Hepatocyte (in vitro differentiated cells): ENCODE data around the gene FPGS. TPM values are rescaled to one million over a fixed set of nuclear protein-coding genes. Genes with fewer than 3 reads are reported as not detected.

Experiments
- DNase-seq: peaks from one replicate; pipeline ENCODE4 v3.0.0-alpha.2; 2016; ENCODE audit warnings: low spot score
- H2AFZ ChIP-seq: fragments of 200-600 bp; sonication (generic); 2 replicates; pipeline ENCODE4 v1.6.0; 2016; ENCODE audit warnings: antibody characterized with exemption, mild to moderate bottlenecking
- H3K27ac ChIP-seq: fragments of 200-600 bp; sonication (generic); 2 replicates; pipeline ENCODE4 v1.5.1; 2016; ENCODE audit warnings: mild to moderate bottlenecking
- H3K27me3 ChIP-seq: fragments of 200-600 bp; sonication (generic); 2 replicates; pipeline ENCODE4 v1.6.1; 2016
- H3K36me3 ChIP-seq: fragments of 200-600 bp; sonication (generic); replicated peaks from 2 replicates; pipeline ENCODE4 v1.5.1; 2016; ENCODE audit warnings: low read depth; ENCODE audit not compliant: insufficient read depth
- H3K4me1 ChIP-seq: fragments of 200-600 bp; sonication (generic); 2 replicates; pipeline ENCODE4 v1.5.1; 2016; ENCODE audit warnings: mild to moderate bottlenecking, moderate library complexity; ENCODE audit not compliant: insufficient read depth
- H3K4me2 ChIP-seq: fragments of 200-600 bp; sonication (generic); 2 replicates; pipeline ENCODE4 v1.6.0; 2016
- H3K4me3 ChIP-seq: fragments of 200-600 bp; sonication (generic); 2 replicates; pipeline ENCODE4 v1.5.1; 2016; ENCODE audit warnings: mild to moderate bottlenecking
- H3K79me2 ChIP-seq: fragments of 200-600 bp; sonication (generic); 2 replicates; pipeline ENCODE4 v1.6.0; 2017; ENCODE audit warnings: mild to moderate bottlenecking
- H3K9me2 ChIP-seq: fragments of 200-600 bp; sonication (generic); replicated peaks from 2 replicates; pipeline ENCODE4 v1.6.0; 2017; ENCODE audit warnings: mild to moderate bottlenecking; ENCODE audit not compliant: insufficient read depth
- H3K9me3 ChIP-seq: fragments of 200-600 bp; sonication (generic); 2 replicates; pipeline ENCODE4 v1.5.1; 2016; ENCODE audit warnings: low read depth, mild to moderate bottlenecking
- H4K20me1 ChIP-seq: fragments of 200-600 bp; sonication (generic); 2 replicates; pipeline ENCODE4 v1.6.0; 2016; ENCODE audit warnings: mild to moderate bottlenecking; ENCODE audit not compliant: insufficient read depth, poor library complexity, severe bottlenecking
- EZH2 ChIP-seq: fragments of 200-600 bp; sonication (generic); IDR thresholded peaks from 2 replicates; pipeline ENCODE4 v1.6.1; 2016; ENCODE audit warnings: antibody characterized with exemption, mild to moderate bottlenecking, borderline replicate concordance
- EZH2phosphoT487 ChIP-seq: fragments of 200-600 bp; sonication (generic); IDR thresholded peaks from one replicate; pipeline ENCODE4 v1.6.1; 2018; ENCODE audit warnings: antibody characterized with exemption, mild to moderate bottlenecking, low read depth, moderate library complexity; ENCODE audit not compliant: unreplicated experiment, severe bottlenecking
- WGBS: methylation state at CpG from one replicate; pipeline ENCODE4 v1.1.6; 2016; ENCODE audit warnings: low lambda C conversion rate; ENCODE audit errors: missing lambda C conversion rate; 5-methylcytosine and 5-hydroxymethylcytosine counted together
- polyA plus RNA-seq: library from polyadenylated mRNA; unstranded; fragments of >200 nt; fragmentation: Nextera tagmentation; extraction: Ambion mirVana; gene quantifications from 2 replicates; pipeline ENCODE4 v1.2.1, GENCODE V29; 2016
- total RNA-seq: library from RNA; depleted of rRNA; stranded (reverse); fragments of >200 nt; gene quantifications from 2 replicates; pipeline ENCODE4 v1.2.3, GENCODE V29; 2014
- TF ChIP-seq, protein P1 (sequence below): fragments of 200-600 bp; sonication (generic); IDR thresholded peaks from 2 replicates; pipeline ENCODE4 v1.5.1; 2016; ENCODE audit warnings: antibody characterized with exemption, mild to moderate bottlenecking; ENCODE audit not compliant: poor library complexity

FPGS gene
- total and polyA plus RNA-seq, 2 experiments from 2014 or later: 27.4 to 48.5 TPM

GRCh38 chr9:127858041-127858512 is 55.4 kb downstream of the FPGS start:
- Histone ChIP-seq H4K20me1 (no peaks in the 10 kb centered on the region), H3K4me1 (peaks cover 18% of the 10 kb centered on the region), H3K4me2 (no peak overlapping the region), H3K9me2 (no peaks in the 10 kb centered on the region), H3K79me2 (no peaks in the 10 kb centered on the region), H3K4me3 (no peak overlapping the region), H3K27ac (peak overlapping the region; percentile 25), H2AFZ (no peak overlapping the region), H3K9me3 (no peaks in the 10 kb centered on the region), H3K36me3 (no peaks in the 10 kb centered on the region), H3K27me3 (no peaks in the 10 kb centered on the region)
- WGBS: 54% methylated on average over 12 of the region's 12 CpGs
- DNase-seq: no peak
- no peak for TF ChIP-seq EZH2
- no peak for TF ChIP-seq EZH2phosphoT487
- TF ChIP-seq, protein P1, sequence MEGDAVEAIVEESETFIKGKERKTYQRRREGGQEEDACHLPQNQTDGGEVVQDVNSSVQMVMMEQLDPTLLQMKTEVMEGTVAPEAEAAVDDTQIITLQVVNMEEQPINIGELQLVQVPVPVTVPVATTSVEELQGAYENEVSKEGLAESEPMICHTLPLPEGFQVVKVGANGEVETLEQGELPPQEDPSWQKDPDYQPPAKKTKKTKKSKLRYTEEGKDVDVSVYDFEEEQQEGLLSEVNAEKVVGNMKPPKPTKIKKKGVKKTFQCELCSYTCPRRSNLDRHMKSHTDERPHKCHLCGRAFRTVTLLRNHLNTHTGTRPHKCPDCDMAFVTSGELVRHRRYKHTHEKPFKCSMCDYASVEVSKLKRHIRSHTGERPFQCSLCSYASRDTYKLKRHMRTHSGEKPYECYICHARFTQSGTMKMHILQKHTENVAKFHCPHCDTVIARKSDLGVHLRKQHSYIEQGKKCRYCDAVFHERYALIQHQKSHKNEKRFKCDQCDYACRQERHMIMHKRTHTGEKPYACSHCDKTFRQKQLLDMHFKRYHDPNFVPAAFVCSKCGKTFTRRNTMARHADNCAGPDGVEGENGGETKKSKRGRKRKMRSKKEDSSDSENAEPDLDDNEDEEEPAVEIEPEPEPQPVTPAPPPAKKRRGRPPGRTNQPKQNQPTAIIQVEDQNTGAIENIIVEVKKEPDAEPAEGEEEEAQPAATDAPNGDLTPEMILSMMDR: no peak

DNA sequence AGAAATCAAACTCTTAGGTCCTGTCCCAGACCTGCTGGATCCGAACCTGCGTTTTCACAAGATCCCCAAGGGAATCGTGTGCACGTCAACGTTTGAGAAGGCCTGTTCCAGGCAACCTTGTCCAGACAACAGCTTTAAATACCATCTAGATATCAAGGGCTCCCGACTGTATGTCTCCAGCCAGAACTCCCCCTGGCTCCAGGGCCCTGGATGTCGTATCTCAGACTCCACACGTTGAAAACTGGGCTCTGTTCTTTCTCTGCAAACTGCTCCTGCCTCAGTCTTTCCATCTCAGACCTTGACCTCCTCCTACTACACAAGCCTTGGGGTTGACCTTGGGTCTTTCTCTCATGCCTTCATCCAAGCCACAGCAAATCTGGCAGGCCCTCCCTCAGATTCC is 57.6 kb downstream of the FPGS start:
- Histone ChIP-seq H3K36me3 (no peaks in the 10 kb centered on the region), H3K4me1 (peaks cover 19% of the 10 kb centered on the region), H4K20me1 (no peaks in the 10 kb centered on the region), H3K4me3 (no peak overlapping the region), H2AFZ (no peak overlapping the region), H3K27ac (peak overlapping the region; percentile 16), H3K27me3 (no peaks in the 10 kb centered on the region), H3K4me2 (no peak overlapping the region), H3K79me2 (no peaks in the 10 kb centered on the region), H3K9me3 (no peaks in the 10 kb centered on the region), H3K9me2 (no peaks in the 10 kb centered on the region)
- TF ChIP-seq EZH2phosphoT487: no peak
- TF ChIP-seq, protein P1: no peak
- no peak for TF ChIP-seq EZH2
- DNase-seq: no peak
- WGBS: 53% methylated on average over 8 of the region's 8 CpGs

DNA sequence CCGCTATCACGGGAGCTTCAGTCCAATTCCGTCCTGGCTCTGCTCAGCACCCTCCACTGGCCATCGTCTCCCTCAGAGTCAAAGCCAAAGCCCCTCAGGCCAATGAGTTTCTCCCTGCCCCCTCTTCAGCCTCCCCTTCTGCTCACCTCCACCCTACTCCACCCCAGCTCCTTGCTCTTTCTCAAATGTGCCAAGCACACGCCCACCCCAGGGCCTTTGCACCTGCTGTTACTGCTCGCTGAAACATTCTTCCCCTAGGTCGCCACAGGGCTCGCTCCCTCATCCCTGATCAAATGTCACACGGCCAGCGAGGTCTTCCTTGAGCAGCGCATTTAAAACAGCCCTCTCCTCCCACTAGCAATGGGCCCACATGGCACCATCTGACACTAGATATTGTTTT is 58.1 kb downstream of the FPGS start:
- Histone ChIP-seq H4K20me1 (no peaks in the 10 kb centered on the region), H3K9me3 (no peaks in the 10 kb centered on the region), H3K4me3 (no peak overlapping the region), H2AFZ (no peak overlapping the region), H3K9me2 (no peaks in the 10 kb centered on the region), H3K79me2 (no peaks in the 10 kb centered on the region), H3K36me3 (no peaks in the 10 kb centered on the region), H3K27ac (no peak overlapping the region), H3K4me2 (no peak overlapping the region), H3K27me3 (no peaks in the 10 kb centered on the region), H3K4me1 (peaks cover 24% of the 10 kb centered on the region)
- DNase-seq: no peak
- WGBS: 95% methylated on average over 11 of the region's 11 CpGs
- TF ChIP-seq EZH2 (no peak), EZH2phosphoT487 (no peak)
- TF ChIP-seq, protein P1: no peak
